Fibroblast of mammary gland (primary cell): ENCODE measurements around the gene ABR.

Source experiments
- DNase-seq: peaks from one replicate; pipeline ENCODE4 v3.0.0-alpha.2; 2010; ENCODE audit warnings: low read depth
- H3K4me3 ChIP-seq: 2 replicates; pipeline ENCODE4 v1.5.1; 2011; ENCODE audit warnings: low read depth, mild to moderate bottlenecking, low read length, moderate library complexity; ENCODE audit not compliant: control insufficient read depth
- CTCF ChIP-seq: conservative IDR thresholded peaks from 2 replicates; pipeline ENCODE4 v1.5.1; 2011; ENCODE audit warnings: low read depth, low read length, inconsistent platforms; ENCODE audit not compliant: control insufficient read depth, insufficient read depth

ABR gene

DNA sequence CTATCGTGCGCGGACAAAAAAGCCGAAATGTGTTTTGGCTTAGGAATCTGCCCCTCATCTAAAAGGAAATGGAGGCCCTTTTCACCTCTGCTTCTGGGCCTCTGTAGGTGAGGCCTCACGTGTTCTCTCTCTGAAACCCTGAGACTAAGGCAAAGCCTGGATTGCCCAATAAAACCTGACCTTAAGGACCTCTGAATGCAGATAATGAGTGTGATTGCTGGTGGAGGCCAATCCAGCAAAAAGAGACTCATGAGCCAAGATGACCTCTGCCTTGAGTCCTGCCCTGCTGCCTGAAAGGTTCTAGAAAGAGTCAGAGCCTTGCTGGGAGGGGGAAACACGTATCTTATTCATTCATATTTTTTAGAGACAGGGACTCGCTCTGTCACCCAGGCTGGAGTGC, 44.5 kb upstream of the ABR start:
- DNase-seq: no peak
- no peak for TF ChIP-seq CTCF
- H3K4me3 ChIP-seq: no peak overlapping the region

GRCh38 chr17:1223662-1224061, 43.9 kb upstream of the ABR start:
- H3K4me3 ChIP-seq: no peak overlapping the region
- no peak for TF ChIP-seq CTCF
- DNase-seq: no peak

DNA sequence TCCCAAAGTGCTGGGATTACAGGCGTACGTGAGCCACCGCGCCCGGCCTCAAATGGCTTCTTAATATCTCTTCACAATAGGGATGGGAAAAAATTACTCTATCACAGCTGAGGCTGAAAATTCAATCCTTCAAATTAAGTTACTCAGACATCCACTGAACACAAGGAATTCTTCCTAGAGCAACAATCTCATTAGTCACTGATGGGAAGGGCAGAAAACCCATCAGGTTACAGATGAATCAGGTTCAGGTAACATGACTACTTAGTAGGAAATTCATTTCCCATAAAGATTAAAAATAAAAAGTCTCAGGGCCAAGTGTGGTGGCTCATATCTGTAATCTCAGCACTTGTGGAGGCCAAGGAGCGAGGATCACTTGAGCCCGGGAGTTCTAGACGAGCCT, 42.5 kb upstream of the ABR start:
- H3K4me3 ChIP-seq: no peak overlapping the region
- no peak for TF ChIP-seq CTCF
- no peak for DNase-seq

DNA sequence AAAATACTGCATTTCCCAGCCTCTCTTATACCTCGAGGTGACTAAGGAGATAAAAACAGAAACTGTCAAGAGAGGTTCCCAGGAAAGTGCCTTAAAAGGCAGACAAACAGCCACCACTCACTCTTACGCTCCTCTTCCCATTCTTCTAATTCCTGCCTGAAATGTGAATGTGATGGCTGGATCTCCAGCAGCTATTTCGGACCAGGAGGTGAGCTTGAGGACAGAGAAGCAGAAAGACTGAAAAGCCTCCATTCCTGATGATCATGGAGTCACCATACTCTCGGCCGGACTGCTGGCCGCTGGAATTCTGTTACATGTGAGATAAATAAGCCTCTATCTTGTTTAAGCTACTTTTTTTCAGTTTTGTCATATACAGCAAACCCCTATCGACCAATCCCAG, 41.4 kb upstream of the ABR start:
- no peak for TF ChIP-seq CTCF
- no peak for DNase-seq
- H3K4me3 ChIP-seq: no peak overlapping the region

GRCh38 chr17:1220346-1220745, 40.6 kb upstream of the ABR start:
- TF ChIP-seq CTCF: no peak
- H3K4me3 ChIP-seq: no peak overlapping the region
- DNase-seq: no peak

DNA sequence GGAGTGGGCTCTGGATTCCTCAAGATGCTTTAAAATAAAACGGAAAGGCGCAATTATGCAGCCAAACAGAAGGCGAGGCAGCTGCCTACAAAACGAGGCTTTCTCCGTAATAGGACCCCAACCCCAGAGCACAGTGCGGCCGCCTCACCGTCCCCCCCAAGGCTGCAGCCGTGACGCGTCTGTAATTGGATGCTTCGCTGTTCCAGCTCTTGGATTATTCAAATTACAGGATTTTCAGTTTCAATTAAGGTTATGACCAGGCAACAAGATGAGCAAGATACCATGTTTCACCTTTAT, 37.3 kb upstream of the ABR start:
- H3K4me3 ChIP-seq: no peak overlapping the region
- DNase-seq: no peak
- TF ChIP-seq CTCF: no peak
